GM12801 (cell line): ENCODE measurements around the gene PCP2.

ENCODE experiments used
- CTCF ChIP-seq: IDR thresholded peaks from one replicate; pipeline ENCODE4 v1.5.1; 2011; ENCODE audit warnings: control low read depth; ENCODE audit not compliant: insufficient read length; ENCODE audit errors: extremely low read depth

PCP2 gene

DNA sequence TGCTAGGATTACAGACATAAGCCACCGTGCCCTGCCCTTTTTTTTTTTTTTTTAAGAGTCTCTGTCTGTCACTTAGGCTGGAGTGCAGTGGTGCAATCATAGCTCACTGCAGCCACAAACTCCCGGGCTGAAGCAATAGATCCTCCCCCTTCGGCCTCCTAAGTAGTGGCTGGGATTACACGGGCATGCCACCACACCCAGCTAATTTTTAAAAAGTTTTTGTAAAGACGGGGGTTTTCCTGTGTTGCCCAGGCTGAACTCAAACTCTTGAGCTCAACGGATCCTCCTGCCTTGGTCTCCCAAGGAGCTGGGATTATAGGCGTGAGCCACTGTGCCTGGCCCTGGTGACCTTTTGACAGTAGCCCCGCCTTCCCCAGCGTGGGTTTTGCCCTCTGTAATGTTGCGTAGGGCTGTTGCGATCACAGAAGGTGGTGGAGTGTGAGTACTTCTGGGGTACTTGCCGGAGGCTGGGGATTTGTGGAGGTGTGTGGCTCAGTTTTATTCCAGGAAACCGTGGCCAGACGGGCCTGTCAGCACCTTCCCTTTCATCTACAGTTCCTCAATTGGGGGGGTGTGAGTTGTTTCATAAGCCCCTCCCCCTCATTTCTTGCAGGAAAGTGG is 23.7 kb upstream of the PCP2 start:
- no peak for TF ChIP-seq CTCF

DNA sequence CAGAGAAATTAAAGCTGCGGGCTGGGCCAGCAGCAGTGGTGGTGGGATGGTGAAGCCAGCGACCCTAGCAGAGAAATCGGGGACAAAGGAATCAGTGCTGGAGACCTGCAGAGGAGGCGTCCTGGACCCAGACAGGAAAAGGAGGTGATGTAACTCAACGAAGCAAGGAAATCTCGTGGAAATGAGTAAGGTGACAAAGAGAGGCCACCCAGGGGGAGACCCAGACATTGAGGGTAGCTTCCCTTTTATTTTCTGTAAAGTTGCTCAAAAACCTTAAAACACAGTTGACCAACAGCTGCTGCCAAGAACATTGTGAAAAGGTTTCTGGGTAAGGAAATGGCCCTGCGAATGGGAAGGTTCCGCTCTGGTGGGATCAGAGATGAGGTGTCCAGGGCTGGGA is 22.1 kb upstream of the PCP2 start:
- TF ChIP-seq CTCF = no peak

GRCh38 chr19:7654401-7654800 is 20.9 kb upstream of the PCP2 start:
- TF ChIP-seq CTCF = no peak

- no peak for TF ChIP-seq CTCF
These were observed 18.6 kb upstream of the PCP2 start for GRCh38 chr19:7652061-7652641.

GRCh38 chr19:7650148-7650547 is 16.6 kb upstream of the PCP2 start:
- TF ChIP-seq CTCF = no peak

GRCh38 chr19:7648265-7649014 is 14.9 kb upstream of the PCP2 start:
- TF ChIP-seq CTCF = no peak

DNA sequence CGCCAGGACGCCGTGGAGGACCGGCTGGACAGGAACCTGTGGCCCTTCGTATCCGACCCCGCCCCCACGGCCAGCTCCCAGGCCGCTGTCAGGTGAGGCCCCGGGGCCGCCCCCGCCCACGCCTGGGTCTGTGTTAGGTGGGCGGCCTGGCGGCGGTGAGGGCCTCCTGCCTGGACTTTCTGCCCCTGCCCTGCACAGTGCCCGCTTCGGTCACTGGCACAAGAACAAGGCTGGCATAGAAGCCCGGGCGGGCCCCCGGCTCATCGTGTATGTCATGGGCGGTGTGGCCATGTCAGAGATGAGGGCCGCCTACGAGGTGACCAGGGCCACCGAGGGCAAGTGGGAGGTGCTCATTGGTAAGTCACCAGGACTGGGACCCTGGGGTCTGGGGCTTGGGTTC is 13.6 kb upstream of the PCP2 start:
- TF ChIP-seq CTCF = no peak
